Sigmoid colon (tissue), 4 donors: Measurements from ENCODE around the gene PRR30.

Source experiments
- EP300 ChIP-seq, 4 donors: sonication (generic); formaldehyde crosslinking; IDR thresholded peaks; one replicate each; pipeline ENCODE4 v1.6.1; 2017; ENCODE audit warnings: antibody characterized with exemption in 4 of 4
- POLR2A ChIP-seq, 2 donors: fragments of 450-650 bp; IDR thresholded peaks; one replicate each; pipeline ENCODE4 v1.6.1; 2016; ENCODE audit warnings: antibody characterized with exemption in 2 of 2, mild to moderate bottlenecking in 2 of 2, moderate library complexity in 2 of 2
- POLR2AphosphoS5 ChIP-seq, 4 donors: sonication (generic); formaldehyde crosslinking; IDR thresholded peaks; one replicate each; pipeline ENCODE4 v1.6.1; 2017; ENCODE audit warnings: antibody characterized with exemption in 4 of 4
- TF ChIP-seq, protein P1 (sequence below), 4 experiments: fragments of 450-650 bp in 3 of 4; fragments of 200-600 bp in 1 of 4; IDR thresholded peaks; one replicate each; pipeline ENCODE4 v1.5.1; 2016 to 2019; ENCODE audit warnings: antibody characterized with exemption in 4 of 4, mild to moderate bottlenecking in 3 of 4, moderate library complexity in 2 of 4

DNA sequence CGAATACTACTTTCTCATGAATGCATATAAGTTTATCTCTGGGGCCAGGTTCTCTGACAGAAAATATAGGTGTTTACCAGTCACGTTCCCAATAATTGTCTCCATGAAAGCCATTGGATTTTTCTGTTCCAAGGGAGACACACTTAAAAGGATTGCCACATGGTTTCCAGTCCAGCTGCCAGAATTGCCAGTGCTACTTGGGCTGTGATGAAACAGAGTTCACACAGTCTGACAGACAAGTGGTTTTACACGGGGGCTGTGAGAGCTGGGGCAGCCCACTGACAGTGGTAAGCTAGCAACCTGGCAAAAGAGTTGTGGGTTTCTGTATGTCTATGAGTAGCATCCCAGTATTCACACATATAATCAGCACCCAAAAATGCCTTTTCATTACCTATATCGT is 44.9 kb upstream of the PRR30 start:
- TF ChIP-seq, protein P1, sequence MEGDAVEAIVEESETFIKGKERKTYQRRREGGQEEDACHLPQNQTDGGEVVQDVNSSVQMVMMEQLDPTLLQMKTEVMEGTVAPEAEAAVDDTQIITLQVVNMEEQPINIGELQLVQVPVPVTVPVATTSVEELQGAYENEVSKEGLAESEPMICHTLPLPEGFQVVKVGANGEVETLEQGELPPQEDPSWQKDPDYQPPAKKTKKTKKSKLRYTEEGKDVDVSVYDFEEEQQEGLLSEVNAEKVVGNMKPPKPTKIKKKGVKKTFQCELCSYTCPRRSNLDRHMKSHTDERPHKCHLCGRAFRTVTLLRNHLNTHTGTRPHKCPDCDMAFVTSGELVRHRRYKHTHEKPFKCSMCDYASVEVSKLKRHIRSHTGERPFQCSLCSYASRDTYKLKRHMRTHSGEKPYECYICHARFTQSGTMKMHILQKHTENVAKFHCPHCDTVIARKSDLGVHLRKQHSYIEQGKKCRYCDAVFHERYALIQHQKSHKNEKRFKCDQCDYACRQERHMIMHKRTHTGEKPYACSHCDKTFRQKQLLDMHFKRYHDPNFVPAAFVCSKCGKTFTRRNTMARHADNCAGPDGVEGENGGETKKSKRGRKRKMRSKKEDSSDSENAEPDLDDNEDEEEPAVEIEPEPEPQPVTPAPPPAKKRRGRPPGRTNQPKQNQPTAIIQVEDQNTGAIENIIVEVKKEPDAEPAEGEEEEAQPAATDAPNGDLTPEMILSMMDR (IDR thresholded peaks at IDR 0.05): no peak
- TF ChIP-seq POLR2AphosphoS5 (IDR thresholded peaks at IDR 0.05) (no peak), POLR2A (IDR thresholded peaks at IDR 0.05) (no peak), EP300 (IDR thresholded peaks at IDR 0.05) (no peak)
